Measurements from ENCODE around the gene RANGRF. TPM values are rescaled to one million over a fixed set of nuclear protein-coding genes. Genes with fewer than 3 reads are reported as not detected.

Gene RANGRF
- total and polyA plus RNA-seq, 4 donors, result 15.5 to 60.1 (median 35.4) TPM

- Histone ChIP-seq H3K27ac (ENCODE audit: low read depth in 1 of 2, low read length in 1 of 2) (no peak overlapping the region), H3K4me1 (ENCODE audit: control insufficient read depth in 5 of 5, insufficient read depth in 5 of 5, low read length in 5 of 5) (no peaks in the 10 kb centered on the region), H3K4me3 (no peak overlapping the region), H3K27me3 (ENCODE audit: control insufficient read depth in 3 of 3, insufficient read depth in 3 of 3, low read length in 2 of 3) (no peaks in the 10 kb centered on the region), H3K36me3 (ENCODE audit: control insufficient read depth in 4 of 4, insufficient read depth in 4 of 4, low read length in 4 of 4) (no peaks in the 10 kb centered on the region), H3K9ac (ENCODE audit: insufficient read depth in 1 of 2, low read length in 2 of 2) (no peak overlapping the region), H3K9me3 (ENCODE audit: control insufficient read depth in 4 of 4, insufficient read depth in 3 of 4, low read length in 3 of 4) (no peaks in the 10 kb centered on the region)
- TF ChIP-seq, protein P1, sequence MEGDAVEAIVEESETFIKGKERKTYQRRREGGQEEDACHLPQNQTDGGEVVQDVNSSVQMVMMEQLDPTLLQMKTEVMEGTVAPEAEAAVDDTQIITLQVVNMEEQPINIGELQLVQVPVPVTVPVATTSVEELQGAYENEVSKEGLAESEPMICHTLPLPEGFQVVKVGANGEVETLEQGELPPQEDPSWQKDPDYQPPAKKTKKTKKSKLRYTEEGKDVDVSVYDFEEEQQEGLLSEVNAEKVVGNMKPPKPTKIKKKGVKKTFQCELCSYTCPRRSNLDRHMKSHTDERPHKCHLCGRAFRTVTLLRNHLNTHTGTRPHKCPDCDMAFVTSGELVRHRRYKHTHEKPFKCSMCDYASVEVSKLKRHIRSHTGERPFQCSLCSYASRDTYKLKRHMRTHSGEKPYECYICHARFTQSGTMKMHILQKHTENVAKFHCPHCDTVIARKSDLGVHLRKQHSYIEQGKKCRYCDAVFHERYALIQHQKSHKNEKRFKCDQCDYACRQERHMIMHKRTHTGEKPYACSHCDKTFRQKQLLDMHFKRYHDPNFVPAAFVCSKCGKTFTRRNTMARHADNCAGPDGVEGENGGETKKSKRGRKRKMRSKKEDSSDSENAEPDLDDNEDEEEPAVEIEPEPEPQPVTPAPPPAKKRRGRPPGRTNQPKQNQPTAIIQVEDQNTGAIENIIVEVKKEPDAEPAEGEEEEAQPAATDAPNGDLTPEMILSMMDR (IDR thresholded peaks at IDR 0.05; ENCODE audit: control extremely low read depth, extremely low read depth), result no peak
- WGBS, 2 donors, result 82 to 83% methylated on average over 5 of the region's 5 CpGs
- ATAC-seq (ENCODE audit: insufficient read depth, low FRiP score) (no peak), DNase-seq (no peak)
These were observed 50.3 kb downstream of the RANGRF start for GRCh38 chr17:8338753-8339140.

GRCh38 chr17:8339540-8339939, 51.1 kb downstream of the RANGRF start, which contains the start of gene ODF4:
TSS of gene ODF4 (plus strand) at chr17:8339840. CDS start at chr17:8340052, 212 bp downstream.
- DNase-seq (no peak), ATAC-seq (ENCODE audit: insufficient read depth, low FRiP score) (no peak)
- Histone ChIP-seq H3K9ac (ENCODE audit: insufficient read depth in 1 of 2, low read length in 2 of 2) (no peak within 1 kb of the TSS), H3K4me3 (no peak within 1 kb of the TSS), H3K4me1 (ENCODE audit: control insufficient read depth in 5 of 5, insufficient read depth in 5 of 5, low read length in 5 of 5) (no peaks in the 10 kb centered on the region), H3K9me3 (ENCODE audit: control insufficient read depth in 4 of 4, insufficient read depth in 3 of 4, low read length in 3 of 4) (no peaks in the 10 kb centered on the region), H3K27me3 (ENCODE audit: control insufficient read depth in 3 of 3, insufficient read depth in 3 of 3, low read length in 2 of 3) (no peaks in the 10 kb centered on the region), H3K36me3 (ENCODE audit: control insufficient read depth in 4 of 4, insufficient read depth in 4 of 4, low read length in 4 of 4) (no peaks in the 10 kb centered on the region), H3K27ac (ENCODE audit: low read depth in 1 of 2, low read length in 1 of 2) (no peak within 1 kb of the TSS)
- 51 to 57% methylated on average over 2 of the region's 2 CpGs for WGBS, 2 donors
- TF ChIP-seq, protein P1 (IDR thresholded peaks at IDR 0.05; ENCODE audit: control extremely low read depth, extremely low read depth), result no peak

Small RNA genes within 50 kb of the gene (small RNA-seq; reads per million reads assigned to genes)
- gene RF00265 (ENCODE audit: low replicate concordance), result not detected

Other genes with a start within 250 kb of the RANGRF start
- 100 to 1,000 TPM in 1 of 2 donors, 1 to 10 TPM in 1; 3.4 to 135 TPM for gene ALOX15B, start 249.6 kb upstream of the RANGRF start, total RNA-seq
- 10 to 100 TPM; 64.9 to 82.7 TPM for gene ALOX15B, start 249.6 kb upstream of the RANGRF start, polyA plus RNA-seq
- gene ALOX12B, start 201.0 kb upstream of the RANGRF start, total RNA-seq, result under 1 TPM; 0.46 to 0.48 TPM
- gene ALOX12B, start 201.0 kb upstream of the RANGRF start, polyA plus RNA-seq, result under 1 TPM in 1 of 2 donors, not detected in 1; 0.06 TPM
- gene ALOXE3, start 170.2 kb upstream of the RANGRF start, total RNA-seq, result under 1 TPM in 1 of 2 donors, not detected in 1; 0.12 TPM
- under 1 TPM; 0.28 to 0.68 TPM for gene ALOXE3, start 170.2 kb upstream of the RANGRF start, polyA plus RNA-seq
- under 1 TPM in 1 of 2 donors, not detected in 1; 0.55 TPM for gene HES7, start 164.6 kb upstream of the RANGRF start, total RNA-seq
- gene HES7, start 164.6 kb upstream of the RANGRF start, polyA plus RNA-seq, result under 1 TPM; 0.22 to 0.28 TPM
- 100 to 1,000 TPM; 132 to 238 TPM for gene PER1, start 136.3 kb upstream of the RANGRF start, total RNA-seq
- gene PER1, start 136.3 kb upstream of the RANGRF start, polyA plus RNA-seq, result 100 to 1,000 TPM in 1 of 2 donors, 10 to 100 TPM in 1; 93.5 to 126 TPM
- gene VAMP2, start 125.7 kb upstream of the RANGRF start, total RNA-seq, result 10 to 100 TPM; 33.9 to 76.2 TPM
- gene VAMP2, start 125.7 kb upstream of the RANGRF start, polyA plus RNA-seq, result 10 to 100 TPM; 45.4 to 46.2 TPM
- 10 to 100 TPM; 24.4 to 33.1 TPM for gene TMEM107, start 112.3 kb upstream of the RANGRF start, total RNA-seq
- 10 to 100 TPM; 13.2 to 19.0 TPM for gene TMEM107, start 112.3 kb upstream of the RANGRF start, polyA plus RNA-seq
- 10 to 100 TPM in 1 of 2 donors, 1 to 10 TPM in 1; 5.3 to 10.8 TPM for gene BORCS6, start 98.5 kb upstream of the RANGRF start, total RNA-seq
- gene BORCS6, start 98.5 kb upstream of the RANGRF start, polyA plus RNA-seq, result 10 to 100 TPM in 1 of 2 donors, 1 to 10 TPM in 1; 5.6 to 10.5 TPM
- 1 to 10 TPM; 2.1 to 3.9 TPM for gene AURKB, start 78.1 kb upstream of the RANGRF start, total RNA-seq
- gene AURKB, start 78.1 kb upstream of the RANGRF start, polyA plus RNA-seq, result 1 to 10 TPM; 3.6 to 5.7 TPM
- gene CTC1, start 40.6 kb upstream of the RANGRF start, total RNA-seq, result 10 to 100 TPM; 27.7 to 45.3 TPM
- gene CTC1, start 40.6 kb upstream of the RANGRF start, polyA plus RNA-seq, result 10 to 100 TPM; 19.1 to 26.5 TPM
- 10 to 100 TPM; 20.1 to 47.6 TPM for gene PFAS, start 39.4 kb upstream of the RANGRF start, total RNA-seq
- gene PFAS, start 39.4 kb upstream of the RANGRF start, polyA plus RNA-seq, result 10 to 100 TPM; 14.0 to 15.3 TPM
- gene SLC25A35, start 6.7 kb downstream of the RANGRF start, total RNA-seq, result 10 to 100 TPM in 1 of 2 donors, 1 to 10 TPM in 1; 1.2 to 11.7 TPM
- gene SLC25A35, start 6.7 kb downstream of the RANGRF start, polyA plus RNA-seq, result 1 to 10 TPM; 5.5 to 9.4 TPM
- 10 to 100 TPM; 29.7 to 30.8 TPM for gene ARHGEF15, start 21.6 kb downstream of the RANGRF start, total RNA-seq
- gene ARHGEF15, start 21.6 kb downstream of the RANGRF start, polyA plus RNA-seq, result 10 to 100 TPM; 10.1 to 17.2 TPM
- not detected for gene ODF4, start 51.2 kb downstream of the RANGRF start, total RNA-seq
- not detected for gene ODF4, start 51.2 kb downstream of the RANGRF start, polyA plus RNA-seq
- gene RPL26, start 94.5 kb downstream of the RANGRF start, total RNA-seq, result 1,000 to 10,000 TPM; 1,016 to 2,549 TPM
- gene RPL26, start 94.5 kb downstream of the RANGRF start, polyA plus RNA-seq, result 1,000 to 10,000 TPM; 2,664 to 2,820 TPM
- not detected for gene RNF222, start 109.2 kb downstream of the RANGRF start, total RNA-seq
- gene RNF222, start 109.2 kb downstream of the RANGRF start, polyA plus RNA-seq, result not detected
- 100 to 1,000 TPM in 1 of 2 donors, 10 to 100 TPM in 1; 58.5 to 101 TPM for gene NDEL1, start 147.2 kb downstream of the RANGRF start, total RNA-seq
- 10 to 100 TPM; 25.2 to 52.4 TPM for gene NDEL1, start 147.2 kb downstream of the RANGRF start, polyA plus RNA-seq

Data from lung (tissue), 13 donors.